ENCODE data around the gene CDK18.

CDK18 gene

DNA sequence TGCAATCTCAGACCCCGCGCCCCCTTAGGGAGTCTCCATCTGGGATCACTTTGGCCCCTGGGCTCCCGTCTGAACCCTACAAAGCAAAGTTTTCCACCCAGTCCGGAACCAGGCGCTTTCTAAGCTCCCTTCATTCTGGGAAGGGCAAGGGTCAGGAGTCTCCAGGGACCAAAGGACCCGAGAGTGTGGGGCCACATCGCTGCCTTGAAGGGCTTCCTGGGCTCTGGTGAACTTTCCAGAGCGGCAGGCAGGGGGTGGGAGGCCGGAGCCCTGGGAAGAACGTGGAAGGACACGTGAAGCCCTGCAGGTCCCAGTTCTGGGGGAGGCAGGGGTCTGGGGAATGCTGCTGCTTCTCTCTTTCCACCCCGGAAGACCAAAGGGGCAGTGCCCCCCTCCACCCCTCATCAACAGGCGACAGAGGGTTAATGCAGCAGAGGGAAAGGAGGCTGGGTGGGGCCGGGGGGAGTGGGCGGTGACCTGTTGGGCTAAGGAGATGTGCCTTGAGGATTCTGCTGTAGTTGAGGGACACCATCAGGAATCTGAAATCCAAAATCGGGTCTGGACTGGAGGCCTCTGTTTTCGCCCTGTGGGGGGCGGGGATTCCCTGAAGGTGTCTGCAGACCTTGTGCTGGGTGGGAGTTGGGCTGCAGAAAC, 734 bp downstream of the CDK18 start:
- no peak for DNase-seq (ENCODE audit: low read depth)

DNA sequence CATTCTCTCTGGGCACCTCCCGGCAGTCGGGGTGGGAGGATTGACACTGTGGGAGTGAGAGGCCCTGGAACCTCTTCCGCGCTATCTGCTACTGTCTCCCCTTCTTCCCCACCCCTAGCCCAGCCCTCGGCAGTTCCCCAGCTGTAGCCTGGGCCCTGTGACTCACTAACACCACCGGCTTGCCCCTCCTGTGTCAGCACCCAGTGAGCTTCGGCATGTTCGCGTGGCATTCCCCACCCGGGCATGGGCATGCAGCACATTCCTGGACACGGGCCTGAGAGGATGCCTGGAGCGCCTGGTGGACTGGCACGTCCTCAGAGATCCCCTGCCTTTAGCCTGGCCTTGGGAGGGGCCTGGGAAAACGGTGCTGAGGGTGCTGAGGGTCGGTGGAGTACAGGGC, 1.3 kb downstream of the CDK18 start:
- DNase-seq (ENCODE audit: low read depth): no peak

DNA sequence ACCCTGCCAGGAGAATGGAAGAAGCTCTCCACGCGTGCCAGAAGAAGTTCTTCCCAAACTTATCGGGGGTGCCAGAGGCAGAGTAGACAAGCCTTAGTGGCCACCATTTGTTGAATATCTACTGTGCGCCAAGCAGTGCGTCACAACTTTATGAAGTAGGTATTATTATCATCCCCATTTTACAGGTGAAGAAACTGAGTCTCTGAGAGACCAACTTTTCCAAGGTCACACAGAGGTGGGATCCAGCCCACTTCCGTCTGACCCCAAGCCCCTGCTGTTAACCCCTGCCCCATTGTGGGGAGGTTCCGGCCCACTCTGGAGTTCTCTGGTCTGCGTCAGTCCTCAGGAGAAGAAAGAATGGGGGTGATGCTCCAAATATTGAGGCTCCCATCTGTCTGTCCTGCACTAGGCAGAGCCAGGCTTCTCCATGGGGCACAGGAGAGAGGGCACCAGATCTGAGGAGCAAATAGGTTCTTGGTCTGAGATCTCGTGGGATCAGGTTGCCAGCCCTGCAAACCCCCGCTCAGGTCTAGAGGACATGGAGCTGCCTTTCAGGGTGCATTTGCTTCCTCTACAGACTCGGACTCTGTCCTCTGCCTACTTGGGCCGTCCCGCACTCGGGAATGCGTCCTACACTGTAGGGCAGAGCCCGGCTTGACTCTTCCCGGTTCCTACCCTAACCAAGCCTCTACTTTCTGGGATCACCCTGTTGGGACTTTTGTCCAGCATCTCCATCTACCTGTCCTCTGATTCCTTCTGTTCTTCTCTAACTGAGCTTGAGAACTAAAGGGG, 2.1 kb downstream of the CDK18 start:
- no peak for DNase-seq (ENCODE audit: low read depth)

DNA sequence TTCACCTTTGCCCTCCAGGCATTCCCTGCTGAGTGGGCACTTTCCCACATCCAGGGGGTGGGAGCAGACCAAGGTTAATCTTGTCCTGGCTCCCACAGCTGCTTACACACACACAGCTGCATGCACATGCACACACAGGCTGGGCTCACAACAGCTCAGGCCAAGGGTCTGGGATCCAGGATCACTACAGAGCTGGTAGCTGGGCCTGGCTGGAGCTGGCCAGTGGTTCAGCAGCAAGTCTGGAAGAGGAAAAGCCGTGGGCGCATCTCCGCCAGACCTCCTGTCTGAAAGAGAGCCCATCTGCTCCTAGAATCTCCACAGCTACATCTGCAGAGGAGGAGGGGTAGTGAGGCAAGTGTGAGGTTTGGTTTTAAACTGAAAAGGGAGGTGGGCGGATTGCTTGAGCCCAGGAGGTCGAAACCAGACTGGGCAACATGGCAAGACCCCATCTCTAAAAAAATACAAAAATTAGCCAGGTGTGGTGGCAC, 3.8 kb downstream of the CDK18 start:
- DNase-seq (ENCODE audit: low read depth): no peak

DNA sequence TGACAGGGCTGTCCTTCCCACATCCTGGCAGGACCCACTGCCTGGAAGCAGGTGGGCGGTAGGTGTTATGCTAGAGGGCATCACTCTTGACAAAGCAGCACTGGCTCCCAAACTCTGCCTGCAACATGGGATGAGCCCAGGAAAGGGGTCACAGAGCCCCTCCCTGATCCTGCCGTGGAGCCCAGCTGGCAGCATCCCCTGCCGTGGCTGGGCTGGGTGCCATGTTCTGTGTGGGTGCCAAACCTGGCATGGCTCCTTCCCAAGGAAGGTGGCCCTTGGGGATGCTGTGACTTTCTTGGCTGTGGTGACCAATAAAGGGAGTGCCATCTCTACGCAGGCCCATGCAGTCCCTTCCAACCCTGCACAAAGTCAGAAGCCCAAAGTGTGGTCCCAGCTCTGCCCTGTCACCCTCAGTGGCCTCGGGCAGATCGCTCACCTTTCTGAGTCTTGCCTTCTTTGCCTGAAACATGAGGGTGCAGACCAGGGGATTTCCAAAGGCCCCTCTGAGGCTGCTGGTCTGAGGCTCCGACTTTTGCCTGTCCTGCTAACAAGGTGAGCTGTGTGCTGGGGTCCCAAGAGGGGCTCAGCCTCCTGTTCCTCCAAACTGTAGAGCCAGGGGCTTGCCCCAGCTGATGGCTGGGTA, 6.0 kb downstream of the CDK18 start:
- no peak for DNase-seq (ENCODE audit: low read depth)

DNA sequence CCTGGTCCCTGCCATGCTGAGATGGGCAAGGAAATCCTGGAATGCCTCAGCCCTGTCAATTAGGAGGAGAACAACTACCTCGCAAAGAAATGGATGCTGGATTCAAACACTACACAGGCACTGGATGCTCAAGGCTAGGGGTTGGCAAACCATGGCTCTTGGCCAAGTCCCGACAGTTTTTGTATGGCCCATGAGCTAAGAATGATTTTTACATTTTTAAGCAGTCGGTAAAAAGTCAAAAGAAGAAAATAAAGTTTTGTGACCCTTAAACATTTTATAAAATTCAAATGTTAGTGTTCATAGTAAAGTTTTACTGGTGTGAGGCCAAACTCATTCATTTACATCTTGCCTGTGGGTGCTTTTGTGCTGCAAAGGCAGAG, 6.5 kb downstream of the CDK18 start:
- DNase-seq (ENCODE audit: low read depth): no peak

DNA sequence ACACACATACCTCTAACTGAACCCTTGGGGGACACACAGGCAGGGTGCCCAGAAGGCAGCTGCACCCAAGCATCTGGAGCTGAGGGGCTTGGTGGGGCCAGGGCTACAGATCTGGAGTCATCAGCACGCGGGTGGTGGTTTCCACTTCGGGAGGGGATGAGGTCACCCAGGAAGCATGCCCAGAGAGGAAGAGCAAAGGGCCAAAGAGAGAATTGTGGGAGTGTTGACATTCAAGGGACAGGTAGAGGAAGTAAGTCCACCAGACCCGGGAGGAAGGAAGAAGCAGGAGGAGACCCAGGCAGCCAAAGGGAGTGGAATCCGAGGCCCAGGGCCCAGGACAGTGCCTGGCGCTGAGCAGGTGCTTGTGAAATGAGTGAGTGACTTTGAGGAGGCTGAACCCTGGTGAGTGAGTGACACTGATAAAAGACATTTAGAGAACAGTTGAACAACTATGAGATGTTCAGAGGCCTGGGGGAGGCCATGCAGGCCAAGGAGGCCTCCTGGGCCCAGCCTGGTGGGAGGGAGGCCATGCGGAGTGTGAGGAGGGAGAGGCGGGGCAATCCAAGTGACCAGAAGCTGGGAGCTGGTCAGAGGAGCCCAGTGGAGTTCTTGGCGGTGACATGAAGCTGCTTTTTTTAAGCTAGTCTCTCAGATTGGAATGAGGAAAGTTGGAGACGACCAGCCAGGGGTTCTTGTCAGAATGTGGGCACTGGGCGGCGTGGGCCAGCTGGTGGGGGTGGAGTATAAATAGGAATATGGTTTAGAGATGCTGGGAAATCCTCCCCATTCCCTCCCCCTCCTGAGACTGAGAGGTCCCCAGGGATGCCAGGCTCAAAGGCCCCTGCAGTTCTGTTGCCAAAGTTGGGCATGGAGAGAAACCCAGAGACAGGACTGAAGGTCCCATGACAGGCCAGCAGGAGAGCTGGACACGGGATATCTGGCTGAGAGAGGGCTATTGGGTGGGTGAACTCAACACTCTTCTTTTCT, 7.9 kb downstream of the CDK18 start:
- DNase-seq (ENCODE audit: low read depth): no peak

DNA sequence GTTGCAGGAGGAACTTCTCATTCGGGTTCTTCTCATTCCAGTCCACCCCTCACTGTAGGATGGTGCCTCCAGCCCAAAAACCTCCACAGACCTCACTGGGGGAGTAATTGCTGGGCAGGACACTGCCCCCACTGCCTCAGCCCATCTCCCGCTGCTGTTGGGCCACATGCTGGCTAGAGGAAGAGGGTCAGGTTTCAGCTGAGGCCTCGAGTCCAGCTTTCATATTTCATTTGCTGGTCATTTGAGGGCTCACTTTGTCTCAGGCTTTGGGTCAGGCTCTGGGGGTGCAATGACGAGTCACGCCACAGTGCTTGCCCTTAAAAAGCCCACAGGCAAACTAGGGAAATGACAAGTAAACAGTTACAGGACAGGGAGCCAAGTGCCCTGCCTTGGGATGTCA, 9.3 kb downstream of the CDK18 start:
- no peak for DNase-seq (ENCODE audit: low read depth)

DNA sequence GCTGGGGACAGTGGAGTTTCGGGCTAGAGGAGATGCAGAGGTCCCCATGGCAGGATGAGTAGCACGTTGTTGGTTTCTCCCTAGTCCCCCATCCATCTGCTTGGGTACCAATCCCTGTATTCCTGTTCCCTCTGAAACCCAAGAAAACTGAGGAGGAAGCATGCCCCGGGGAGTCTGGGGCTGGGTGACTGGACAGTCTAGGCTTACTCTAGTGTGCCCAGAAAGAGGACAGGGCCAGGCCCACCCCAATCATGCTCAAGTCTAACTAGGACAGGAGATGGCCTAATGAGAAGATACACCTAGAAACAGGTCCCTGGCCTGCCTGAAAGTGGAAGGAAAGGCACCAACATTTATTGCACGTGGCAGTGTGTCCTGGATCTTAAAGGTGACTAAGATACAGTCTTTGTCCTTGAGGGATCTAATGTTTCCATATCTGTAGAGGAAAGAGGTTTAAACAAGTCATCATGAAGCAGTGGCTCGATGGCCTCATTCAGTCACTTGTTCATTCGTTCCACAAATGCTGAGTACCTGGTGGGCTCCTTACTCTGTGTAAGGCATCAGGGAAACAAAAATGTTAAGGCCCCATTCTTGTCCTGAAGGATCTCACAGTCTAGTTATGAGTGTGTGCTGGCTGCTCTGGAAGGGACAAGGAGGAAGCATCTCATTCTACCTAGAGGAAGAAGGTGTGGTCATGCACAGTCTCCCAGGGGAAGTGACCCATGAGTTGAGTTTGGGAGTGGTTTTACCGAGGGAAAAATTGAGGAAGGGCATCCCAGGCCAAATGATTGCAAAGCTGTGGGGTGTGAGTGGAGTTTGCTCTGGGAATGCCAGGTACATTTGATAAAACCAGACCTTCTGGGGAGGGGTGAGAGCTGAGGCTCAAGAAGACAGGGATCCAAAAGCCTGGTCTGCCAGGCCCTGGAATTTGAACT, 10.0 kb downstream of the CDK18 start:
- DNase-seq (ENCODE audit: low read depth): no peak

DNA sequence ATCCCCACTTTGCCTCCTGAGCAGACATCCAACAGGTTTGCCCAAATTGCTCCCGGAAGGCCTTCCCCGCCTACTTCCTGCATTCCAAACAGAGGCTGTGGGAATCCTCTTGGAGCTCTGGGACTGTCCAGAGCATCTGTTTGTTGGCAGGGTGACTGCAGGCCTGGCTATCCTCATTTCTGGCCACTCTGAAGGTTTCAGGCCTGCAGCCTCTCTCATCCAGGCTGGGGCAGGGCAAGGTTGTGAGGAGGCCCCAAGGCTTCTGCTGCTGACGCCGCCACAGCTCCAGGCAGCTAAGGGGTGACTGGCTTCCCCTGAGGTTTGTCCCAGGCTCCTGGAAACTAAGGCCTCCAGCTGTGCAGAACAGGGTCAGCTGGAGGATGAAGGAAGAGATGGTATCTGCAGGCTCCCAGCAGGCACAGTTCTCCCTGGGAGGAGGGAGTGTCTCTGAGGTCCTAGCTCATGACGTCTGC, 11.3 kb downstream of the CDK18 start:
- DNase-seq (ENCODE audit: low read depth): no peak

DNA sequence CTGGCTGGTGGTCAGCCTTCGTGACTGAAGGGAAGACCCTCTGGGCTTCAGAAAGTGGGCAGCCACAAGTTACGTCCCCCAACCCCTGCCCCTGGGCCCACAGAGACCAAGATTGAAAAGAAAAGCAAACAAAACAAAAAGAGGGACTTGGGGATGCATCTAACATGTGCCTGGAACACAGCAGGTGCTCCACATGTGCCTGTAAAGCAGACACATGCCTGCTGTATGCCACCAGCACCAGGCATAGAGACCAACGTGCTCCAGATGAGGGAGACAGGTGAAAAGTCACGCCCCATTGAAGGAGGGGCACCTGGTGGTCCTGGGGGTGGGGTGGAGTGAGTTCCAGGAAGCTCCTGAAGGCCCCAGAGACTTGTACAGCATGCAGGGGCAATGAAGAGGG, 11.9 kb downstream of the CDK18 start:
- no peak for DNase-seq (ENCODE audit: low read depth)

DNA sequence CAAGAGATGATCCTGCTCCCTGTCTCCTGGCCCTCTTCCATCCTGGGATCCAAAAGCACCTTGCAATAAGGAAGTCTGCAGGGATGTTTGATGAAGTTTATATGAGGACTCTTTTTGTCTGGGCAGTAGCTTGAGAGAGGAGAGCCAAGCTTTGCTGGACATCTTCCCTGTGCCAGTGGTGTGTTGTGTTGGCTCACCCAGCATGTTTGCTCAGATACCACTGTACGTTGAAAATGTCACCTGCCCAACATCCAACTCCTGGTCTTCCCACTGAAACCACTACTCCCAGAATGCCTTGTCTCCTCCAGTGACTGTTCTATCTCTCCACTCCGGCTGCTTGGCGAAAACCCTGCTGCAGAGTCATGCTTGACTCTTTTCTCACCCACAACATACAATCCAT, 12.8 kb downstream of the CDK18 start:
- no peak for DNase-seq (ENCODE audit: low read depth)

DNA sequence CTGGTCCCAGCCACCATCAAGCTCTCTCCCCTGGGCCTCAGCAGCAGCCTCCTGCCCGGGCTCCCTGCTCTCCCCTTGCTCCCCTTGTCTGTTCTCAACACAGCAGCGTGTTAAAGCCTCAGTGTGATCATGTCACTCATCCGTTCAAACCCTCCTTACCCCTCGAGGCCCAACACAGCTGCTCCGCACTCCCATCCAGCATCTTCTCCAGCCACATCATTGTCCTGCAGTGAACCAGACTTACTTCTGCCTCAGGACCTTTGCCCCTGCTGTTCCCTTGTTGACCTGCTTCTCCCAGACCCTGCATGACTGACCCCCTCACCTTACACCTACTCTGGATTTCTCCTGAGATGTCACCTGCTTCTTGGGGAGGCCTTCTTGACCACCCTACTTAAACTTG, 13.3 kb downstream of the CDK18 start:
- no peak for DNase-seq (ENCODE audit: low read depth)

DNA sequence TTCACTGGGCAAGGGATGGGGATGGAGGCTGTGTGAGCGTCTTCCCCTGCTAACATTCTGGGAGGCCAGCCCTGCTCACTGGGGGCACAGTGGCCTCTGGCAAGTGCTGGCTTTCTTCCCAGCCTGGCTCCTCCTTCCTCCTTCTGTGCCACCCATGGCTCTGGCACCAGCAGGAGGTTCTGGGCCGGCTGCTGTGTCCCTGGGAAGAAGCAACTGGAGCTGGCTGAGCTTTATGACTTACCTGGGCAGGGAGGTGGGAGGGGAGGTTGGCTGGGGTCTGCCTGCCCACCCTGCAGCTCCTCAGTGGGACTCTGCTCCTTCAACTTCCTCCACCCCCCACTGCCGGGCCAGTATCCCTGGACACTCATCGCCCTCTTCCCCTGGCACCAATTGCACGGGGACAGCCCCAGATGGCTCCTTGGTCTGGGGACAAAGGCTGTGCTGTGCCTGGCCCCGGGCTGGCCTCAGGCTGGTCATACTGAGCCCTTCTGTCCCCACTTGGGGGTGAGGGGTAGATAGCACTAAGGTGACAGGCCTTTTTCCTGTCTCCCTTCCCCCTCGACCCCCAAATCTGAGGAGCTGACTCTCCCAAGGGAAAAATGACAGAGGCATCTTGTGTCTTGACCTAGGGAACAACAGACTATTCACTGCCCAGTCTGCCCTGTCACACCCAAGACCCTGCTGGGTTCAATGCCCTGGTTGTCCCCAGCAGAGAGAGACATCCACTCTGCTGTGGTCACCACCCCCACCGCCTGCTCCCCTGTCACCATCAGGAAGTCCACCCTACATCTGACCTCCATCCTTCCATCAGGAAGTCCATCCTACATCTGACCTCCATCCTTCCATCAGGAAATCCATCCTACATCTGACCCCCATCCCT, 14.4 kb downstream of the CDK18 start:
- DNase-seq (ENCODE audit: low read depth): no peak

DNA sequence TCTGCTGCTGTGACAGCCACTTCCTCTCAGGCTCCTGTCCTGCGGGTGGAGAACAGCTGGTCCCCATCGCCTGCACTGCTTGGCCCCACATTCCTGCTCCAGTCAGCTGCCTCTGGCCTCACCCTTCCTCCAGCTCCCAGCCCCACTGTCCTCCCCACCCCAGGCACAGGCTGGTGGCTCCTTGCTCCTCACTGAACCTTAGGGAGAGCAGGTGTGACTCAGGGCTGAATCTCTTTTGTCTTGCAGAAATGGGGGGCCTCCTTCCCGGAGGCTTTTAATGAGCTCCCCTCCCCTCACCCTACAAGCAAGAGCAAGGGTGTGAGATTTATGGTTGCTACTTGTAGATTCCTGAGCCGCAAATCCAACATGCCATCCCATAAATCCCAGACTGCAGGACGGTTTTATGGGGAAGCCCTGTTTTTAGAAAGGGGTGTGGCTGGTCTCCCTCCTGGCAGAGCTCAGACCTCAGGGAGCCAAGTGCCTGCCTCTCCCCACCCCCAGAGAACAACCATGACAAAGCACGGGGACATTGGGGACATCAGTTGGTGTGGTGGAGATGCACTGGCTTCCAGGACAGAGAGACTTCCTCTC, 15.2 kb downstream of the CDK18 start:
- no peak for DNase-seq (ENCODE audit: low read depth)

DNA sequence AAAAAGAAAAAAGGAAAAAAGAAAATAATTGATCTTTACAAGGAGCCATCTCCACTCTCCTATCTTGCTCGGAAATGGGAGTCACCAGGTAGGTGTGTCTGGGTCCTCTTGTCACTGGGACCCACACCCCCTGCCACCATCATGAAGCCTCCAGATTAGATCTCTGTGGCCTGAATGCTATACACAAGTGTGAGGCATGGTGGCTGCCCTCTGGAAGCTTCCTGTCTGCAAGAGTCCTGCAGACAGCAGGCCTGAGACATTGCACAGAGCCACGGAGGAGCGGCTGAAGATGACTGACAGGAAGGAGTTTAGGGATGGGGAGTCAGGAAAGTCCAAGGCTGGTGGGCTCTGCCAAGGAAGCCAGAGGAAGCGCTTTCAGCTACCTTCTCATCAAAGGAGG, 16.2 kb downstream of the CDK18 start:
- DNase-seq (ENCODE audit: low read depth): no peak

DNA sequence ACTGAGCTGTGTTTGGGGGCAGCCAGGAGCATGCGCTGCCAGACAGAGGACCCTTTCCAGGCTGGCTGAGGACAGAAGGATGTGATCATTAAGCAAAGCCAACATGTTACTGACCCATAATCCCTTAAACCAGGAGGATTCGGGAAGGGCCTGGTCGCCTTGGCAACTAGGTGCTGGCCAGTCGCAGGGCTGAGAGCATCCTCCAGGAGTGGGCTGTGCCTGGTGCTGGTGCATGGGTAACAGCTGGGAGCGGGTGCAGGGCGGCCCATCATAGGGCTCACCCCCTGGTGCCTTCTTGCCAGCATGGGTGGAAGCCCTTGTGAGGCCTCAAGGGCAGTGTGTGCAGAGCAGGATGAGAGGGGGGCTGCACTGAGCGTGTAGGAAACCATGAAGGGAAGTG, 17.2 kb downstream of the CDK18 start:
- DNase-seq (ENCODE audit: low read depth): no peak

DNA sequence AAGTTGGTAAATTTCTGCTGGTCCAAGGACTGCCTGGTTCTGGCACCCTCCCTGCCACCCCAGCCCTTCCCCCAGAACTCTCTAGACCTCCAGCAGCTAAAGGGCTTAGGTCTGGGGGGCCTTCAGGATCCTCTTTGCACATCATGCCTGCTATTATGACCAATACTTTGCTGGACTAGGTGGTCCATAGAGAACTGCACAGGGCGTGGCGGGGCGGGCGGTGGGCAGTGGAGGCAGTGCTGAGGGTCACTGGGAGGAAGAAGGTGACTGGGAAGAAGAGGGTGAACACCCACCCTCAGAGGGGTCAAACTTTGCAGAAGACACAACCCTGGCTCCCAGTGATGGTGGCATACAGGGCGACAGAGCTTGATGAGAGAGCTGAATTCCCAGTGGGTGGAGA, 18.2 kb downstream of the CDK18 start:
- no peak for DNase-seq (ENCODE audit: low read depth)

DNA sequence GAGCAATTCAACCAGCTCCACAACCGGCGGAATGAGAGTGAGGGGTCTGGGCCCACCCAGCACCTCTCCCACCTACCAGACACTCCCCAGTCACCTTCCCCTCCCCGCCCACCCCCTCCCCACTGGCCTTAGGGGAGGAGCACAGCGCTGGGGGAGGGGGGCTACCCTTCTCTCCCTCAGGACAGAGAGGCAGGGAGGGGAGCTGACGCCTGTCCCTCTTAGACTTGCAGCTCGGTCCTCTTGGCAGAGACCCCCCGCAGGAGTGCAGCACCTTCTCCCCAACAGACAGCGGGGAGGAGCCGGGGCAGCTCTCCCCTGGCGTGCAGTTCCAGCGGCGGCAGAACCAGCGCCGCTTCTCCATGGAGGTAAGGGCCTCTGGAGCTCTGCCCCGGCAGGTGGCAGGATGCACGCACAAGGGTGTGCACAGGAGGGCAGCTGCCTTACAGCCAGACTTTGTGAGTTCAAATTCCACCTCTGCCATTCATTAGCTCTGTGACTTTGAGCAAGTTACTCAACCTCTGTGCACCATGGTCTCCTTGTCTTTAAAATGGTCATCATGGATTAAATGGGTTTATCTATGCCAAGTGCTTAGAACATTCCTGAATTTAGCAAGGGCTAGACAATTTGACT, 18.9 kb downstream of the CDK18 start:
- DNase-seq (ENCODE audit: low read depth): no peak

All from HS-5 (cell line).